Bronchial epithelial cell (primary cell): ENCODE measurements around the gene ALPI. TPM values are rescaled to one million over a fixed set of nuclear protein-coding genes. Genes with fewer than 3 reads are reported as not detected.
A peak's percentile ranks its signal among the peaks of the same experiment; 100 is the strongest.

Experiments used
- DNase-seq: peaks from one replicate; pipeline ENCODE4 v3.0.0-alpha.2; 2010; ENCODE audit warnings: low read depth
- FAIRE-seq: peaks from 2 replicates; lab custom pipeline; 2011; peaks lifted over from hg19 to GRCh38; lab: Jason Lieb, UNC
- H3K27me3 ChIP-seq: 2 replicates; pipeline ENCODE4 v1.5.1; 2011; ENCODE audit warnings: low read length; ENCODE audit not compliant: control insufficient read depth, insufficient read depth
- H3K36me3 ChIP-seq: 2 replicates; pipeline ENCODE4 v1.5.1; 2011; ENCODE audit warnings: low read length; ENCODE audit not compliant: control insufficient read depth, insufficient read depth
- H3K4me3 ChIP-seq: 2 replicates; pipeline ENCODE4 v1.5.1; 2011; ENCODE audit warnings: mild to moderate bottlenecking, low read depth, low read length, control low read depth
- CTCF ChIP-seq: IDR thresholded peaks from 2 replicates; pipeline ENCODE4 v1.5.1; 2011; ENCODE audit warnings: mild to moderate bottlenecking, moderate library complexity, low read length, control low read depth, inconsistent platforms; ENCODE audit not compliant: insufficient read depth, severe bottlenecking
- total RNA-seq: library from RNA; depleted of rRNA; stranded (reverse); fragments of >200 nt; gene quantifications from 2 replicates; pipeline ENCODE4 v1.2.1, GENCODE V29; 2014

ALPI gene
- total RNA-seq, 1 donor from 2014 or later = not detected

DNA sequence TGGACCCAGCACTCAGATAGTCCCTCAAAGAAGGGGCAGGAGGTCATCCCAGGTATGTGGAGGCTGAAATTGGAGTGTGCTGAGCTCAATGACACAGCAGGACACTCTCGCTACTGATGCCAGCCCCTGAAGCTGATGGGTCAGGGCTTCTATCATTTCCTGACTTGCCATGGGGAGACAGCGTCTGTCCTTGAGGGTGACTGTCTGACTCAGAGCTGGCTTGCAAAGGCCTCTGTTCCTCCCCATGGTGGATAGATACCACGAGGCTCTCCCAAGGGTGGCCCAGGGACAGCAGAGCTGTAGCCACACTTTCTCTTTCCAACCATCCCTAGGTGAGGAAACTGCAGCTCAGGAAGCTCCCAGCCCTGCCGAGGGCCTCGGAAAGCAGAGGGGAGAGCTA lies 38.5 kb upstream of the ALPI start:
- FAIRE-seq (no peak), DNase-seq (no peak)
- no peak overlapping the region for H3K4me3 ChIP-seq
- TF ChIP-seq CTCF = no peak
- H3K27me3 ChIP-seq = peaks cover 43% of the 10 kb centered on the region
- H3K36me3 ChIP-seq = no peaks in the 10 kb centered on the region

DNA sequence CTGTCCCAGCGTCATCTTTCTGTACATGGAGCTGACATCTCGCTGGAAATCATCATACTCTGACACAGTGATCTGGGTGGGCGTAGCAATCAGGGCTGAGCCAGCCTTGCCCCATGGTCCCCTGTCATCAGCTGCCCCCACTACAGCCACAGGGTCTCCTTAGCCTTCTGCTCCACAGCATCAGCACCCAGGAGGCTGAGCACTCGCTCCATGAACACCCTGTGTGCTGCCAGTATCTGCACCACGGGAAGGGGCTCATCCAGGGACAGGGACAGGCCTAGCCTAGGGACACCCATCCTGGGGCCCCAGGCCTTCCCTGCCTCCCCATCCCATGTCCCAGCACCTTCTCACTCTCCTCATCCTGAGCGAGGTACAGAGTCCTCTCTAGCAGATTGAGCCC lies 37.9 kb upstream of the ALPI start:
- Histone ChIP-seq H3K27me3 (peaks cover 43% of the 10 kb centered on the region), H3K4me3 (no peak overlapping the region), H3K36me3 (no peaks in the 10 kb centered on the region)
- no peak for TF ChIP-seq CTCF
- DNase-seq = no peak
- FAIRE-seq = no peak

GRCh38 chr2:232418466-232419244 lies 37.3 kb upstream of the ALPI start:
- Histone ChIP-seq H3K4me3 (no peak overlapping the region), H3K27me3 (peaks cover 43% of the 10 kb centered on the region), H3K36me3 (no peaks in the 10 kb centered on the region)
- no peak for TF ChIP-seq CTCF
- no peak for FAIRE-seq
- peak; percentile 17 for DNase-seq

- DNase-seq (no peak), FAIRE-seq (no peak)
- Histone ChIP-seq H3K27me3 (peaks cover 43% of the 10 kb centered on the region), H3K4me3 (no peak overlapping the region), H3K36me3 (no peaks in the 10 kb centered on the region)
- no peak for TF ChIP-seq CTCF
Measured at GRCh38 chr2:232419245-232420072, 36.5 kb upstream of the ALPI start.

DNA sequence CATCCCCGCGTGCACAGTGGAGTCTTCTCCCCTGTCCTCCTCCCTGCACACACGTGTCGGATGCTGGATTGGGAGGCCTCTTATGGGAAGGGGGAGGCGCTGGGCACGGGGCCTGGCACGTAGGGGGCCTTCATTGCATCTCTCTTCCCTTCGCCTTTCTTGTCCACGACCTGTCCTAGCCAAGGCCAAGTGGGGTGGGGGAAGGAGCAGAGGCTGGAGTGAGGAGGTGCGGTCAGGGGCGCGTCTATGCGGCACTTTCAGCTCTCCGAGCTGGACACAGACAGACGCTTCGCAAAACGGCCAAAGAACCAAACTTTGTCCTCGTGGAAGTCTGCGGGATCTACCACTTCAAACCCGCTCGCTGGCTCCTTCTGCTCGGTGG lies 35.9 kb upstream of the ALPI start:
- no peak for DNase-seq
- H3K4me3 ChIP-seq = no peak overlapping the region
- no peak for FAIRE-seq
- no peaks in the 10 kb centered on the region for H3K36me3 ChIP-seq
- H3K27me3 ChIP-seq = peaks cover 41% of the 10 kb centered on the region
- no peak for TF ChIP-seq CTCF
